ENCODE data around the gene ZNF195.
"Not testable (repeated sequence)": the region's sequence is repeated elsewhere in the genome, so short reads cannot be mapped to it uniquely, and the experiment has no call there.

GRCh38 chr11:3397210-3397609 is 18.3 kb upstream of the ZNF195 start:
- TF ChIP-seq HDGF, FOXM1, LEF1 (IDR thresholded peaks at IDR 0.05; ENCODE audit: borderline replicate concordance): not testable (repeated sequence)
